Common myeloid progenitor, CD34-positive (primary cell): ENCODE measurements around the gene SFT2D3. TPM values are rescaled to one million over a fixed set of nuclear protein-coding genes. Genes with fewer than 3 reads are reported as not detected.
A peak's percentile ranks its signal among the peaks of the same experiment; 100 is the strongest.

Source experiments
- CTCF ChIA-PET: fragments of 350-600 bp; sonication (Branson Sonifier 250); formaldehyde crosslinking; loops from one replicate; lab custom pipeline; 2021; ENCODE audit warnings: antibody characterized with exemption; lab: Charles Lee
- POLR2A ChIA-PET: fragments of 350-600 bp; sonication (Branson Sonifier 250); formaldehyde crosslinking; loops from one replicate; lab custom pipeline; 2021; ENCODE audit warnings: antibody characterized with exemption; lab: Charles Lee
- DNase-seq, 3 donors: peaks; one replicate each; pipeline versions ENCODE4 v3.0.0 to v3.0.0-alpha.2; 2013
- H3K27ac ChIP-seq, 2 experiments: 1 replicate in 1 of 2; 2 replicates in 1 of 2; pipeline ENCODE4 v1.7.0; 2013; ENCODE audit warnings: inconsistent platforms in 2 of 2, low read length in 2 of 2, mild to moderate bottlenecking in 2 of 2, low read depth in 1 of 2, moderate library complexity in 1 of 2; ENCODE audit not compliant: severe bottlenecking in 2 of 2, insufficient read depth in 1 of 2, poor library complexity in 1 of 2
- H3K27me3 ChIP-seq, 5 experiments: replicated peaks in 2 of 5; 1 replicate in 3 of 5; 2 replicates in 2 of 5; pipeline versions ENCODE4 v1.6.1 to v1.7.0; 2013; ENCODE audit warnings: low read length in 4 of 5, mild to moderate bottlenecking in 2 of 5, moderate library complexity in 2 of 5, inconsistent platforms in 1 of 5; ENCODE audit not compliant: insufficient read depth in 5 of 5, control insufficient read depth in 4 of 5
- H3K36me3 ChIP-seq, 4 experiments: 1 replicate in 2 of 4; 2 replicates in 2 of 4; pipeline versions ENCODE4 v1.6.1 to v1.7.0; 2013; ENCODE audit warnings: low read length in 3 of 4, control low read depth in 1 of 4, mild to moderate bottlenecking in 1 of 4; ENCODE audit not compliant: control insufficient read depth in 4 of 4, insufficient read depth in 4 of 4
- H3K4me1 ChIP-seq, 4 experiments: 1 replicate in 3 of 4; 2 replicates in 1 of 4; pipeline versions ENCODE4 v1.6.1 to v1.7.1; 2013; ENCODE audit warnings: low read length in 3 of 4, mild to moderate bottlenecking in 3 of 4, control low read depth in 1 of 4, inconsistent platforms in 1 of 4, moderate library complexity in 1 of 4; ENCODE audit not compliant: control insufficient read depth in 4 of 4, insufficient read depth in 4 of 4; ENCODE audit errors: control extremely low read depth in 1 of 4
- H3K4me3 ChIP-seq, 7 experiments: 1 replicate in 4 of 7; 2 replicates in 3 of 7; pipeline versions ENCODE4 v1.5.1 to v1.7.0; 2013; ENCODE audit warnings: mild to moderate bottlenecking in 7 of 7, low read length in 6 of 7, moderate library complexity in 6 of 7, inconsistent platforms in 2 of 7, low read depth in 2 of 7, control low read depth in 1 of 7; ENCODE audit not compliant: insufficient read depth in 4 of 7, control insufficient read depth in 1 of 7; ENCODE audit errors: extremely low read depth in 1 of 7
- H3K9me3 ChIP-seq, 5 experiments: 1 replicate in 4 of 5; 2 replicates in 1 of 5; pipeline versions ENCODE4 v1.6.1 to v1.7.1; 2013; ENCODE audit warnings: low read length in 4 of 5, mild to moderate bottlenecking in 2 of 5, inconsistent platforms in 1 of 5, low read depth in 1 of 5, moderate library complexity in 1 of 5; ENCODE audit not compliant: control insufficient read depth in 4 of 5, insufficient read depth in 2 of 5; ENCODE audit errors: control extremely low read depth in 1 of 5
- WGBS: methylation state at CpG from one replicate; pipeline ENCODE4 v1.1.5; 2013; ENCODE audit not compliant: insufficient coverage; 5-methylcytosine and 5-hydroxymethylcytosine counted together
- polyA plus RNA-seq: library from polyadenylated mRNA; unstranded; fragments of 120-200 nt; gene quantifications from one replicate; pipeline ENCODE4 v1.2.1, GENCODE V29; 2013

SFT2D3 gene, protein sequence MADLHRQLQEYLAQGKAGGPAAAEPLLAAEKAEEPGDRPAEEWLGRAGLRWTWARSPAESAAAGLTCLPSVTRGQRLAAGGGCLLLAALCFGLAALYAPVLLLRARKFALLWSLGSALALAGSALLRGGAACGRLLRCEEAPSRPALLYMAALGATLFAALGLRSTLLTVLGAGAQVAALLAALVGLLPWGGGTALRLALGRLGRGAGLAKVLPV
- 2.6 TPM for polyA plus RNA-seq

DNA sequence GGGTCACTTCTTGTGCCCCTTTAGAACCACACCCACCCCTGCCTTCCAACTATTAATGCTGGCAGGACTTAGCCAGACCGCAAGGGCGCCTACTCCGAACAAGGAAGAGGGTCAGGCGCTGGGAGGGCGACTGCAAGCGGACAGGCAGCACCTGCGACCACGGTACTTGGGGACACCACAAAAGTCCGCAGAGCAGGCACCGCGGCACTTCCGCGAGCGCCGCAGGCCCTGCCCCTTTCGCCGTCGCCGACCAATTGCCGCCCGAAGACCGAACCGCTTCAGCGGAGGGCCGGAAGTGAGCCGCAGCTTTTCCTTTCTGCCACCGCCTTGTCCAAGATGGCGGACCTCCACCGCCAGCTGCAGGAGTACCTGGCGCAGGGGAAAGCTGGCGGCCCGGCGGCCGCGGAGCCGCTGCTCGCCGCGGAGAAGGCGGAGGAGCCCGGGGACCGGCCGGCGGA is at the start of gene SFT2D3:
Gene SFT2D3, plus strand, starts transcription at position 305 of the 458 bp plus-strand sequence. Its CDS starts 32 bp downstream, at position 337.
- Histone ChIP-seq H3K27ac (peak within 1 kb of the TSS; percentile 61 to 91), H3K27me3 (no peaks in the 10 kb centered on the region), H3K36me3 (peaks cover 0 to 29% (median 3%) of the 10 kb centered on the region in 4 experiments), H3K4me3 (peak within 1 kb of the TSS; percentile 71 to 91 (median 82)), H3K4me1 (peaks cover 14 to 29% (median 24%) of the 10 kb centered on the region in 4 experiments), H3K9me3 (no peaks in the 10 kb centered on the region)
- ChIA-PET CTCF (interaction anchor here (2.8 kb wide), 1 partner anchor 25 kb away, joined by 8 read pairs; no protein-coding TSS in a partner anchor), POLR2A (no interaction called here)
- peak; percentile 93 to 98 (median 98) for DNase-seq
- 0% methylated on average over 43 of the region's 44 CpGs for WGBS

- no peaks in the 10 kb centered on the region for H3K36me3 ChIP-seq
- CTCF ChIA-PET, result interaction anchor here (1.3 to 9.0 kb wide), 6 partner anchors 8 to 68 kb away, joined by 3 to 89 read pairs (median 4); no protein-coding TSS in a partner anchor
- 50% methylated on average over 7 of the region's 14 CpGs for WGBS
- no peak overlapping the region for H3K4me3 ChIP-seq
- peaks cover 0 to 32% (median 25%) of the 10 kb centered on the region in 4 experiments for H3K4me1 ChIP-seq
- no peaks in the 10 kb centered on the region for H3K27me3 ChIP-seq
- no peak overlapping the region for H3K27ac ChIP-seq
- no peaks in the 10 kb centered on the region for H3K9me3 ChIP-seq
- POLR2A ChIA-PET, result interaction anchor here (0.6 kb wide), 1 partner anchor 41 kb away, joined by 3 read pairs; no protein-coding TSS in a partner anchor
- peak; percentile 23 to 55 (median 44) for DNase-seq
These were observed 49.2 kb upstream of the SFT2D3 start for GRCh38 chr2:127651971-127652550.

DNA sequence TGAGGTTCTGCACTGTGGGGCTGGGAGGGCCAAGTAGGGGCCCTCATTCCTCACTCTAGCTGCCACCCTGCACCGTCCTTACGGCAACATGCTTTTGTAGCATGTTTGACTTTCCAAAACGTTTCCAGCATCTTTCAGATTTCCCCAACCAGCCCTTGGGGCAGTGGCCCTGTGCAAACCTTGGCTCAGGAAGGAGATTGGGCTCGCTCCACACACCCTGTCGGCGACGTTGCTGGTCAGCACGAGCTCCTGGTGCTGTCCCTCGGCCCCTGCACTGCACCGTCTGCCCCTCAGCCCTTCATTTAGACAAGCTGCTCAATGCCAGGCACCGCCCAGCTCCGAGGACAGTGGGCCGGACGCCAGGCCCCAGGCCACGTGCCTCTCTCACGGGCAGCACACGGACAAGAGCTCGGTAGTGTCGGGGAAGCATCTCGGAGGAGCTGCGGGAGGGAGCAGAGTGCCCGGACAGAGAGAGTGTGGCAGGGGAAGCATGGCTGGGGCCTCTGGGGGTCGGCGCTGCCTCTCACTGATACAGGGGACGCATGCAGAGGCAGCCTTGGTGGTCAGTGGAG is 48.4 kb upstream of the SFT2D3 start:
- no peak for DNase-seq
- WGBS, result 91% methylated on average over 23 of the region's 25 CpGs
- POLR2A ChIA-PET, result interaction anchor here (0.6 kb wide), 1 partner anchor 42 kb away, joined by 3 read pairs; no protein-coding TSS in a partner anchor
- Histone ChIP-seq H3K9me3 (no peaks in the 10 kb centered on the region), H3K36me3 (no peaks in the 10 kb centered on the region), H3K4me1 (peaks cover 0 to 28% (median 25%) of the 10 kb centered on the region in 4 experiments), H3K27me3 (no peaks in the 10 kb centered on the region), H3K4me3 (no peak overlapping the region), H3K27ac (no peak overlapping the region)
- CTCF ChIA-PET, result interaction anchor here (1.1 to 9.0 kb wide), 7 partner anchors 9 to 69 kb away, joined by 3 to 89 read pairs (median 5); no protein-coding TSS in a partner anchor

DNA sequence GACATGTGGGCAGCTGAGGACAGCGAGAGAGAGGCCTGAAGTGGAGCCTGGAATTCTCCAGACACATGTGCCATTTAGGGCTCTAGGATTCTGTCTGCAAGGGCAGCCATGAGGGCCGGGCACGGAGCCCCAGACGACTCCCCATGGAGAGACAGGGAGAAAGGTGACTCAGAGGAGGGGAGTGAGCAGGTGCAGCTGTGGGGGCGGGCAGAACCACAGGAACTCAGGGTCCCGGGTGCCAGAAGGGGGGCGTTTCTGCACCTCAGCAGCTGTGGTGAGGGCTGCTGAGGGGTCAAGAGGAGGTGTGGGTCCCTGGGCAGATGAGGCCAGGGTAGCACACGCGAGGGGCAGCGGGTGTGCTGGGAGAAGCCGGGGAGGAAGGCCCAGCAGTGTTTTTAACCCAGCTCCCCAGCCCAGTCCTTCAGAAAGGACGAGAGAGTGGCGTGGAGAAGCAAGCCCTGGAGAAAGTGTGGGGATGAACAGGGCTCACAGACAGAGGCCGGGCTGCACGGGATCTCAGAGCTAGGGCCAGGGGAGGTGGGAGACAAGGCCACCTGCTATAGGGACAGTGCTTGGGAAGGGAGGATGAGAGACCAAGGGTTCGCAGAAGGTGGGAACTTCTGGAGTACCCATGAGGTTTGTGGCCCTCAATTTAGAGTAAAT is 47.7 kb upstream of the SFT2D3 start:
- Histone ChIP-seq H3K27ac (no peak overlapping the region), H3K27me3 (no peaks in the 10 kb centered on the region), H3K36me3 (no peaks in the 10 kb centered on the region), H3K9me3 (no peaks in the 10 kb centered on the region), H3K4me3 (no peak overlapping the region), H3K4me1 (peaks cover 0 to 27% (median 24%) of the 10 kb centered on the region in 4 experiments)
- ChIA-PET CTCF (interaction anchor here (1.1 to 9.0 kb wide), 5 partner anchors 13 to 70 kb away, joined by 3 to 89 read pairs (median 5); no protein-coding TSS in a partner anchor), POLR2A (no interaction called here)
- no peak for DNase-seq
- WGBS, result 92% methylated on average over 10 of the region's 16 CpGs

- no peak for DNase-seq
- POLR2A ChIA-PET, result no interaction called here
- H3K27me3 ChIP-seq, result no peaks in the 10 kb centered on the region
- no peak overlapping the region for H3K27ac ChIP-seq
- H3K9me3 ChIP-seq, result no peaks in the 10 kb centered on the region
- CTCF ChIA-PET, result interaction anchor here (0.6 to 9.0 kb wide), 3 partner anchors 9 to 64 kb away, joined by 3 to 89 read pairs (median 3); no protein-coding TSS in a partner anchor
- H3K4me1 ChIP-seq, result peaks cover 0 to 25% (median 21%) of the 10 kb centered on the region in 4 experiments
- no peaks in the 10 kb centered on the region for H3K36me3 ChIP-seq
- no peak overlapping the region for H3K4me3 ChIP-seq
- 97% methylated on average over 20 of the region's 24 CpGs for WGBS
These were observed 47.0 kb upstream of the SFT2D3 start for GRCh38 chr2:127654084-127654837.

GRCh38 chr2:127654838-127655175 is 46.5 kb upstream of the SFT2D3 start:
- ChIA-PET CTCF (interaction anchor here (0.6 to 9.0 kb wide), 3 partner anchors 9 to 64 kb away, joined by 3 to 89 read pairs (median 3); no protein-coding TSS in a partner anchor), POLR2A (no interaction called here)
- H3K27ac ChIP-seq, result no peak overlapping the region
- WGBS, result 95% methylated on average over 8 of the region's 8 CpGs
- no peaks in the 10 kb centered on the region for H3K9me3 ChIP-seq
- H3K27me3 ChIP-seq, result no peaks in the 10 kb centered on the region
- H3K4me3 ChIP-seq, result no peak overlapping the region
- peaks cover 0 to 27% (median 19%) of the 10 kb centered on the region in 4 experiments for H3K4me1 ChIP-seq
- no peak for DNase-seq
- H3K36me3 ChIP-seq, result no peaks in the 10 kb centered on the region
